RWPE1 (cell line): ENCODE results near the gene DNAH8.

ENCODE experiments used
- CTCF ChIA-PET: fragments of 350-600 bp; sonication (Branson Sonifier 250); formaldehyde crosslinking; extraction: SDS; loops from one replicate; lab custom pipeline; 2021; lab: Yijun Ruan, JAX
- POLR2A ChIA-PET: fragments of 400-600 bp; formaldehyde crosslinking; extraction: SDS; loops from one replicate; lab custom pipeline; 2020; ENCODE audit warnings: antibody characterized with exemption; ENCODE audit not compliant: low non-redundant PET; lab: Yijun Ruan, JAX
- DNase-seq: peaks from one replicate; pipeline ENCODE4 v3.0.0; 2012; ENCODE audit warnings: low spot score
- H3K27ac ChIP-seq: fragments of 450-650 bp; 2 replicates; pipeline ENCODE4 v1.5.1; 2017
- TF ChIP-seq, protein P1 (sequence below): fragments of 450-650 bp; conservative IDR thresholded peaks from 2 replicates; pipeline ENCODE4 v1.5.1; 2017; ENCODE audit warnings: low read depth, mild to moderate bottlenecking

The DNAH8 gene

DNA sequence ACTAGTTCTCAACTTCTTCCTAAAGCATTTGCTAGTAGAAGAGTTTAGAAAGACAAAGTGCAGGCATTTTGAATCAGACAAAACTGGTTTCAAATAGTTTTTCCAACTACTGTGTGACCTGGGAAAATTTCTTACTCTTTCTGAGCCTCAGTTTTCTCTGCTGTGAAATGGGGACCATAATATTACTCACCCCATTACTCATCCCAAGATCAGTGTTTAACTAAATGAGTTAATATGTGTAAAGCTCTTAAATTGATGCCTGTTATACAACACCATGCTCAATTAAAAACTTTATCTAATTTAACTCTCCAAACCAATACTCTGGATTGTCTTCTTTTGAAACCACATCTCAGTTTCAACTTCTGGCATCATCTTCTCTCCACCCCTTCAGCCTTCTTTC, 87.4 kb downstream of the DNAH8 start:
- TF ChIP-seq, protein P1, sequence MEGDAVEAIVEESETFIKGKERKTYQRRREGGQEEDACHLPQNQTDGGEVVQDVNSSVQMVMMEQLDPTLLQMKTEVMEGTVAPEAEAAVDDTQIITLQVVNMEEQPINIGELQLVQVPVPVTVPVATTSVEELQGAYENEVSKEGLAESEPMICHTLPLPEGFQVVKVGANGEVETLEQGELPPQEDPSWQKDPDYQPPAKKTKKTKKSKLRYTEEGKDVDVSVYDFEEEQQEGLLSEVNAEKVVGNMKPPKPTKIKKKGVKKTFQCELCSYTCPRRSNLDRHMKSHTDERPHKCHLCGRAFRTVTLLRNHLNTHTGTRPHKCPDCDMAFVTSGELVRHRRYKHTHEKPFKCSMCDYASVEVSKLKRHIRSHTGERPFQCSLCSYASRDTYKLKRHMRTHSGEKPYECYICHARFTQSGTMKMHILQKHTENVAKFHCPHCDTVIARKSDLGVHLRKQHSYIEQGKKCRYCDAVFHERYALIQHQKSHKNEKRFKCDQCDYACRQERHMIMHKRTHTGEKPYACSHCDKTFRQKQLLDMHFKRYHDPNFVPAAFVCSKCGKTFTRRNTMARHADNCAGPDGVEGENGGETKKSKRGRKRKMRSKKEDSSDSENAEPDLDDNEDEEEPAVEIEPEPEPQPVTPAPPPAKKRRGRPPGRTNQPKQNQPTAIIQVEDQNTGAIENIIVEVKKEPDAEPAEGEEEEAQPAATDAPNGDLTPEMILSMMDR: no peak
- CTCF ChIA-PET: interaction anchor here (0.7 kb wide), 1 partner anchor 34 kb away, joined by 3 read pairs; no protein-coding TSS in a partner anchor
- POLR2A ChIA-PET: no interaction called here
- no peak for DNase-seq
- no peak overlapping the region for H3K27ac ChIP-seq

DNA sequence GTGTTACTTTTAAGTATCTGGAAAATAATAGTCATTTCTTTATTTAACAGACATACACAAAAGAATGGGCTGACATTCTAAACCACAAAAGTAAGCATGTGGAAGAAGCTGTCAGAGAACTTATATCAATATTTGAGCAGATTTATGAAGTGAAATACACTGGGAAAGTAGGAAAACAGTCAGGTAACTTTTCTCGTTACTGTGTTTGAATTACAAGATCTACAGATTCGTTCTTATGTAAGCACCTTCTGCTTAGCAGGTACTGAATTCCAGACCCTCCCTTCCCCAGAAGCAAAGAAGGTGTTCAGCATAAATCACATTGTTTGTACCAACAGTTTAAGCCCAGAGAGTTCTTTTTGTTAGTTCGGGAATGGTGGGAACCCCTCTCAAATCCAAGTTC, 88.0 kb downstream of the DNAH8 start:
- ChIA-PET CTCF (no interaction called here), POLR2A (no interaction called here)
- no peak overlapping the region for H3K27ac ChIP-seq
- no peak for DNase-seq
- TF ChIP-seq, protein P1: no peak

DNA sequence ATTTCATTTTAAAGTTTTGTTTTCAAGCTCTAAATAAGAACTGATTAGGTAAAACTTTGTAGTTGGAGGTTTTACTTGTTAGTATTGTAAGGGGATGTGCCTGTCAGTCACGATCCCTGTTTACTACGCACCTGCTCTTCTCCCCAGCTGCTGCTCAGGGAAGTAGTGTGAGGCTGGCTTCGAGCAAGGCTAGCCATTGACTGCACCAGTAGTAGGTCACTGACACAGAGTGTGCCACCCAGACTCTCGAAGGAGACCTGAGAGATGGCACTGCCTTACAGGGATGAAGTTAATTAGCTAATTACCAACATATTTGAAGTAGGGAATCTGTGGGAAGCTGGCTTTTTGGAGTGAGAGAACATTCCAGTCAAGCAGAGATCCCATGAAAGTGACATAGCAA, 89.2 kb downstream of the DNAH8 start:
- CTCF ChIA-PET: interaction anchor here (0.6 kb wide), 1 partner anchor 43 kb away, joined by 3 read pairs; no protein-coding TSS in a partner anchor

DNA sequence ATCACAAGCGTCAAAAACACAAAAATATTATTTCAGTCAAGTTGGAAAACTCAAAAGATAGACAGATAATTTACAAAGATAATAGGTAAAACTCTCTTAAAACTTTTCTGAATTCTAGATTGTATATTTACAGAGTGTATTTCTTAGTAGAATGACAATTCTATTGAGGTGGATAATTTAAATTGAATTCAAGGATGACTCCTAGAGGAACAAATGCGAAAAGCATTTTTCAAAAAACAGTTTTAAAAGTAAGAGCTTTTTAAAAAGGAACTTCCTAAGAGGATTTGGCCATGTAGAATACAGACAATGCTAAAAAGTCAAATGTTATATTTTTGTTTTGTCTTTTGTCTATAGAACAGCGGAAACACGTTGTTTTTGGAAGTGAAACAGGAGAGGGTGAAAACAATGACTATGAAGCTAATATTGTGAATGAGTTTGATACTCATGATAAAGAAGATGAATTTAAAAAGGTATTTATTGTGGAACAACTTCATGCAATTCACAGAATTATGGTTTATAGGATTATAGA, 90.1 kb downstream of the DNAH8 start:
- no peak for DNase-seq
- H3K27ac ChIP-seq: no peak overlapping the region
- TF ChIP-seq, protein P1: no peak
- POLR2A ChIA-PET: no interaction called here
- CTCF ChIA-PET: interaction anchor here (0.6 to 1.0 kb wide), 3 partner anchors 72 to 1695 kb away, joined by 3 to 6 read pairs (median 4); no protein-coding TSS in a partner anchor

More for the DNA sequence above, 89.2 kb downstream of the DNAH8 start:
- H3K27ac ChIP-seq: no peak overlapping the region
- TF ChIP-seq, protein P1: no peak
- no peak for DNase-seq
- POLR2A ChIA-PET: no interaction called here

DNA sequence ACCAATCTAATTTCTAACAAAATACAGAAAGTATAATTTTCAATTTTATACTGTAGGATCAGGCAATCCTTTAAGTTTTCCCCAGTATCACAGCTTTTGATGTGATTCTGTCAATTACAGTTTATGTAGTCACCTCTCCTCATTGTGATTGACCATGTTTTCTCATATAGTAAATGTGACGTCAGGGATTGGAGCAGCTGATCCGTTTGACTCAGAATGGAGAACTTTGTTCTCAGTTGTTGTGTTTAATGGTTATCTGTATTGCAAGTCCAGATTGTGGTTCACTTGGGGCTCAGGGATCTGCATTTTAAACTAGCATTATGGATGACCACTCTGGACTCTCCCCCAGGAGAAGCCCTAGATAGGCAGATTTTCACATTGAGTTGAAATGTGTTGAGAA, 90.6 kb downstream of the DNAH8 start:
- DNase-seq: no peak
- POLR2A ChIA-PET: no interaction called here
- CTCF ChIA-PET: interaction anchor here (0.6 to 1.0 kb wide), 3 partner anchors 72 to 1695 kb away, joined by 3 to 6 read pairs (median 4); no protein-coding TSS in a partner anchor
- TF ChIP-seq, protein P1: no peak
- no peak overlapping the region for H3K27ac ChIP-seq

DNA sequence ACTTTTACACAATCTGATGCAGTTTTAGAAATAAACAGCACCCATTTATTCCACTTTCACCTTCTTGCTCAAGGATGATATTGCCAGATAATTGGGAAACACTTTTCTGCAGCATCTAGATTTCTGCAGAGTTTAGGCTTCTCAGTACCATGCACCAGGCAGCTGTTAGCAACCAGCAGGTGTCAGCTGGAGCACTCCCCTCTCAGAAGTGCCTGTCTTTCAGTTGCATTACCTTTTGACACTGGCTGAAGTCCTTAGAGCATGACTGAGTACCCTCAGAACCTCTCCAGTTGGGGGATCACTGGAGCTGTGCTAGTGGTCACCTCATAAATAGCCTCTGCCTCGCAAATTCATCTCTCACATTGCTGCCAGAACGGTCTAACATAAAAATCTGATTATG, 91.2 kb downstream of the DNAH8 start:
- TF ChIP-seq, protein P1: no peak
- POLR2A ChIA-PET: no interaction called here
- CTCF ChIA-PET: no interaction called here
- H3K27ac ChIP-seq: no peak overlapping the region
- no peak for DNase-seq
